Gastrocnemius medialis (tissue), 4 donors: ENCODE measurements around the gene CALU. TPM values are rescaled to one million over a fixed set of nuclear protein-coding genes. Genes with fewer than 3 reads are reported as not detected.

Experiments
- ATAC-seq, 2 donors: fragments of 150-250 bp; one replicate each; pipeline ENCODE4 v1.9.1; 2016
- DNase-seq, 2 donors: peaks; one replicate each; pipeline ENCODE4 v3.0.0-alpha.2; 2019
- H3K27ac ChIP-seq, 4 donors: fragments of 200-600 bp; sonication (generic); 1 replicate in 1 of 4; 2 replicates in 3 of 4; pipeline ENCODE4 v1.5.1; 2016 to 2018; ENCODE audit warnings: mild to moderate bottlenecking in 2 of 4, moderate library complexity in 1 of 4
- H3K27me3 ChIP-seq, 3 donors: fragments of 200-600 bp; sonication (generic) in 2 of 3; 1 replicate in 1 of 3; 2 replicates in 2 of 3; pipeline versions ENCODE4 v1.5.1 to v1.6.0; 2016 to 2019; ENCODE audit warnings: mild to moderate bottlenecking in 1 of 3, moderate library complexity in 1 of 3
- H3K36me3 ChIP-seq, 2 donors: fragments of 200-600 bp; sonication (generic) in 1 of 2; one replicate each; pipeline ENCODE4 v1.5.1; 2017 to 2018
- H3K4me1 ChIP-seq, 2 donors: fragments of 200-600 bp; sonication (generic) in 1 of 2; one replicate each; pipeline ENCODE4 v1.5.1; 2016 to 2017; ENCODE audit warnings: mild to moderate bottlenecking in 2 of 2
- H3K4me3 ChIP-seq, 4 donors: fragments of 200-600 bp; sonication (generic) in 3 of 4; 1 replicate in 1 of 4; 2 replicates in 3 of 4; pipeline ENCODE4 v1.5.1; 2016 to 2019; ENCODE audit warnings: mild to moderate bottlenecking in 2 of 4
- H3K9me3 ChIP-seq, 3 donors: fragments of 200-600 bp; sonication (generic) in 2 of 3; 1 replicate in 1 of 3; 2 replicates in 2 of 3; pipeline ENCODE4 v1.5.1; 2016 to 2019
- CTCF ChIP-seq, 5 experiments: fragments of 450-650 bp in 3 of 5; fragments of 200-600 bp in 2 of 5; sonication (generic) in 2 of 5; IDR thresholded peaks in 4 of 5; conservative IDR thresholded peaks in 1 of 5; 1 replicate in 4 of 5; 2 replicates in 1 of 5; pipeline ENCODE4 v1.5.1; 2016 to 2019; ENCODE audit warnings: antibody characterized with exemption in 5 of 5, mild to moderate bottlenecking in 3 of 5, moderate library complexity in 3 of 5
- POLR2A ChIP-seq, 2 donors: fragments of 450-650 bp; IDR thresholded peaks; one replicate each; pipeline ENCODE4 v1.6.1; 2017; ENCODE audit warnings: antibody characterized with exemption in 2 of 2, mild to moderate bottlenecking in 2 of 2, moderate library complexity in 2 of 2
- in situ Hi-C, 4 donors: fragments of 200-750 bp; cut with MboI; loops; one replicate each; pipeline versions ENCODE4 v1.15.0 to v1.8.0; 2017; ENCODE audit warnings: low sequenced_read_pairs in 4 of 4
- intact Hi-C: fragments of 100-400 bp; cut with DNase I; formaldehyde crosslinking; loops from one replicate; pipeline ENCODE4 v1.15.1; 2023; ENCODE audit warnings: low total_unique reads
- total RNA-seq, 4 donors: library from RNA; depleted of rRNA; stranded (reverse); fragments of >200 nt; gene quantifications; one replicate each; pipeline versions ENCODE4 v1.1.0 to v1.2.3, GENCODE V29; 2016

CALU gene
- total RNA-seq, 4 donors from 2014 or later: 40.1 to 115 (median 90.6) TPM

GRCh38 chr7:128777156-128778123, 38.3 kb downstream of the CALU start:
- Histone ChIP-seq H3K4me3 (no peak overlapping the region), H3K9me3 (no peaks in the 10 kb centered on the region), H3K27me3 (no peaks in the 10 kb centered on the region), H3K36me3 (peaks cover 0 to 6% of the 10 kb centered on the region in 2 donors), H3K27ac (no peak overlapping the region), H3K4me1 (peaks cover 0 to 3% of the 10 kb centered on the region in 2 donors)
- ATAC-seq: no peak
- TF ChIP-seq CTCF (IDR thresholded peaks at IDR 0.05 in 4 of 5, conservative IDR thresholded peaks at IDR 0.05 in 1 of 5) (no peak), POLR2A (IDR thresholded peaks at IDR 0.05) (no peak)
- in situ Hi-C loops (loop anchor here in 1 of 4 donors (25.0 kb wide), 1 partner anchor 110 kb away; no protein-coding TSS in a partner anchor), intact Hi-C loops (no loop called here)
- no peak for DNase-seq

GRCh38 chr7:128778946-128779345, 39.8 kb downstream of the CALU start:
- no peaks in the 10 kb centered on the region for H3K36me3 ChIP-seq
- DNase-seq: no peak
- H3K4me3 ChIP-seq: no peak overlapping the region
- no peak for ATAC-seq
- no peaks in the 10 kb centered on the region for H3K9me3 ChIP-seq
- TF ChIP-seq POLR2A (IDR thresholded peaks at IDR 0.05): no peak
- no peak for TF ChIP-seq CTCF (IDR thresholded peaks at IDR 0.05 in 4 of 5, conservative IDR thresholded peaks at IDR 0.05 in 1 of 5)
- intact Hi-C loops (no loop called here), in situ Hi-C loops (loop anchor here in 1 of 4 donors (25.0 kb wide), 1 partner anchor 108 kb away; no protein-coding TSS in a partner anchor)
- no peaks in the 10 kb centered on the region for H3K27me3 ChIP-seq
- peaks cover 0 to 3% of the 10 kb centered on the region in 2 donors for H3K4me1 ChIP-seq
- H3K27ac ChIP-seq: no peak overlapping the region

GRCh38 chr7:128781126-128781525, 42.0 kb downstream of the CALU start:
- Histone ChIP-seq H3K27ac (no peak overlapping the region), H3K36me3 (no peaks in the 10 kb centered on the region), H3K9me3 (no peaks in the 10 kb centered on the region), H3K4me3 (no peak overlapping the region), H3K27me3 (no peaks in the 10 kb centered on the region), H3K4me1 (no peaks in the 10 kb centered on the region)
- in situ Hi-C loops: loop anchor here in 2 of 4 donors (10.0 to 25.0 kb wide), 2 partner anchors 94 to 106 kb away; no protein-coding TSS in a partner anchor
- ATAC-seq: peak; percentile 49
- TF ChIP-seq POLR2A (IDR thresholded peaks at IDR 0.05): no peak
- TF ChIP-seq CTCF (IDR thresholded peaks at IDR 0.05 in 4 of 5, conservative IDR thresholded peaks at IDR 0.05 in 1 of 5): no peak
- intact Hi-C loops: no loop called here
- DNase-seq: peak in 1 of 2 donors; percentile 51

DNA sequence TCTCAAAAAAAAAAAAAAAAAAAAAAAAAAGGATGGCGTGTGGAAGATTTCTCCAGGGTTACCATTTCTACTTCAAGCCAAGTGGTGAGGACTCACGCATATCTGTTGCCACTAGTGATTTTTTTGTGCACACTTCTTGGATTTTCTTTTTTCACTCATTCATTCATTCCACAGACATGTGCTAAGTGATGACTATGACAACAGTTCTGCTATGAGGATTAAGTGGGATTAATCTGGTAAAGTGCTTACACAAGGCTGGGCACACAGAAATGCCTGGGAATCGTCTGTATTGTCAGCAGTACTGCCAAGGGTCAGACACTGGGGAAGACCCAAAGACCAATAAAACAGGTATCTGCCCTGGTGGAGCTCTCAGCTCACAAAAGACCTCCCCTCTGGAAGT, 42.7 kb downstream of the CALU start:
- H3K4me3 ChIP-seq: no peak overlapping the region
- H3K27me3 ChIP-seq: no peaks in the 10 kb centered on the region
- H3K36me3 ChIP-seq: no peaks in the 10 kb centered on the region
- H3K9me3 ChIP-seq: no peaks in the 10 kb centered on the region
- TF ChIP-seq POLR2A (IDR thresholded peaks at IDR 0.05) (no peak), CTCF (IDR thresholded peaks at IDR 0.05 in 4 of 5, conservative IDR thresholded peaks at IDR 0.05 in 1 of 5) (no peak)
- in situ Hi-C loops (loop anchor here in 2 of 4 donors (10.0 to 25.0 kb wide), 2 partner anchors 93 to 105 kb away; no protein-coding TSS in a partner anchor), intact Hi-C loops (no loop called here)
- no peak for ATAC-seq
- no peak overlapping the region for H3K27ac ChIP-seq
- H3K4me1 ChIP-seq: no peaks in the 10 kb centered on the region
- DNase-seq: no peak
